ENCODE results near the gene MLIP.

DNA sequence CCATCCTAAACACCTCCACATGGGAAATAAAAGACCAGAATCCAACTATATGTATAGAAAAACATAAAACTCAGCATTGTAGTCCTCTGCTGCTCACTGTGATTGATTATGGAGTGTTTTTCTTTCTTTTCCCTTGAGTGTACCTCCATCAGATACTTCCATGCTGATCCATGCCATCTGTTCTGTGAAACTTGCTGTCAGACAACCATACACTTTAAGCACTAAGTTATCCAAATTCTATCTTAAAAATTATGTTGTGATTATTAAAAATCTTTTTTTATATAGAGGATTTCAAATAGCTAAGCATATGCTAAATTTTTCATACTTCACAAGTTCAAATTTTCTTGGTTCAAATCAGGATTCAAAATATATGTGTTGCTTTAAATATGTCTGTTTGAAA is 105.1 kb downstream of the MLIP start:
- TF ChIP-seq, protein P1, sequence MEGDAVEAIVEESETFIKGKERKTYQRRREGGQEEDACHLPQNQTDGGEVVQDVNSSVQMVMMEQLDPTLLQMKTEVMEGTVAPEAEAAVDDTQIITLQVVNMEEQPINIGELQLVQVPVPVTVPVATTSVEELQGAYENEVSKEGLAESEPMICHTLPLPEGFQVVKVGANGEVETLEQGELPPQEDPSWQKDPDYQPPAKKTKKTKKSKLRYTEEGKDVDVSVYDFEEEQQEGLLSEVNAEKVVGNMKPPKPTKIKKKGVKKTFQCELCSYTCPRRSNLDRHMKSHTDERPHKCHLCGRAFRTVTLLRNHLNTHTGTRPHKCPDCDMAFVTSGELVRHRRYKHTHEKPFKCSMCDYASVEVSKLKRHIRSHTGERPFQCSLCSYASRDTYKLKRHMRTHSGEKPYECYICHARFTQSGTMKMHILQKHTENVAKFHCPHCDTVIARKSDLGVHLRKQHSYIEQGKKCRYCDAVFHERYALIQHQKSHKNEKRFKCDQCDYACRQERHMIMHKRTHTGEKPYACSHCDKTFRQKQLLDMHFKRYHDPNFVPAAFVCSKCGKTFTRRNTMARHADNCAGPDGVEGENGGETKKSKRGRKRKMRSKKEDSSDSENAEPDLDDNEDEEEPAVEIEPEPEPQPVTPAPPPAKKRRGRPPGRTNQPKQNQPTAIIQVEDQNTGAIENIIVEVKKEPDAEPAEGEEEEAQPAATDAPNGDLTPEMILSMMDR (IDR thresholded peaks at IDR 0.05) = no peak
- no peak for TF ChIP-seq EP300 (IDR thresholded peaks at IDR 0.05)
